Nephron progenitor cell (in vitro differentiated cells): Measurements from ENCODE around the gene MYO1D.
A peak's percentile ranks its signal among the peaks of the same experiment; 100 is the strongest.

Experiments used
- DNase-seq: peaks from one replicate; pipeline ENCODE4 v3.0.0; 2021
- H3K27ac Mint-ChIP-seq: 2 replicates; pipeline ENCODE4 v1.8.0; 2021; ENCODE audit warnings: mild to moderate bottlenecking, moderate library complexity, mixed read lengths
- H3K27me3 Mint-ChIP-seq: 2 replicates; pipeline ENCODE4 v1.8.0; 2021; ENCODE audit warnings: mild to moderate bottlenecking, low read depth, mixed read lengths; ENCODE audit not compliant: poor library complexity
- H3K36me3 Mint-ChIP-seq: 2 replicates; pipeline ENCODE4 v1.8.0; 2021; ENCODE audit warnings: low read depth, mixed read lengths
- H3K4me1 Mint-ChIP-seq: 2 replicates; pipeline ENCODE4 v1.8.0; 2021; ENCODE audit warnings: mixed read lengths
- H3K4me3 Mint-ChIP-seq: 2 replicates; pipeline ENCODE4 v1.8.0; 2021; ENCODE audit warnings: mild to moderate bottlenecking, moderate library complexity, mixed read lengths
- H3K9me3 Mint-ChIP-seq: 2 replicates; pipeline ENCODE4 v1.8.0; 2021; ENCODE audit warnings: mild to moderate bottlenecking, moderate library complexity, mixed read lengths
- CTCF ChIP-seq: fragments of 200-600 bp; sonication (generic); IDR thresholded peaks from 2 replicates; pipeline ENCODE4 v1.5.0; 2021; ENCODE audit warnings: antibody characterized with exemption

MYO1D gene

DNA sequence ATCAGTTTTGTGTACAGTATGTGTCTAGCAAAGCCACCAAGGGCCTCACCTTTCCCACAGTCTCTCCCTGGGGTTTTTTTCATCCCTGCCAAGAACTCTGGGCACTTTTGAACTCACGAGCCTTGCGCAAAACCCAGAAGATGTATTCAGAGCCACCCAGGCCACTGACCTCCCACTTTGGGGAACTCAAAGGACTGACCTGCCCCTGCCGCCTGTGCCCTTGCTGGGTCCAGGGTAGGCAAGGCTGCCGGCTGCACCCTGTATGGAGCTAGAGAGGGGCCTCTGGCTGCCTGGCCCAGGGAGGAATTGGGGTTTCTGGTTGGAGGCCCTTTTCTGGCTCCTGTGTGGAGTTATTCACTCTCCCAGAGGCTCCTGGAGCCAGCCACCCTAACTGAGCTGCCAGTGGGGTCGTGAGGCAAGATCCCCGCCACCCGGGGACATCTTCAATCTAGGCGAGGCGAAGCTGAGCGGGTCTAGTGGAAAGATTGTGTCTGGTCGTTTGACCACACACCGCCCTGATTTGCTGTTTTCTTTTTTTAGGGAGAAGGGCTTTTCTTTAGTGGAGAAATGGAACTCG, 388.2 kb downstream of the MYO1D start:
- H3K4me3 Mint-ChIP-seq = peak overlapping the region; percentile 93
- H3K27ac Mint-ChIP-seq = no peak overlapping the region
- no peaks in the 10 kb centered on the region for H3K9me3 Mint-ChIP-seq
- TF ChIP-seq CTCF = no peak
- H3K27me3 Mint-ChIP-seq = peaks cover 6% of the 10 kb centered on the region
- H3K36me3 Mint-ChIP-seq = peaks cover 11% of the 10 kb centered on the region
- H3K4me1 Mint-ChIP-seq = peaks cover 73% of the 10 kb centered on the region
- DNase-seq = no peak

DNA sequence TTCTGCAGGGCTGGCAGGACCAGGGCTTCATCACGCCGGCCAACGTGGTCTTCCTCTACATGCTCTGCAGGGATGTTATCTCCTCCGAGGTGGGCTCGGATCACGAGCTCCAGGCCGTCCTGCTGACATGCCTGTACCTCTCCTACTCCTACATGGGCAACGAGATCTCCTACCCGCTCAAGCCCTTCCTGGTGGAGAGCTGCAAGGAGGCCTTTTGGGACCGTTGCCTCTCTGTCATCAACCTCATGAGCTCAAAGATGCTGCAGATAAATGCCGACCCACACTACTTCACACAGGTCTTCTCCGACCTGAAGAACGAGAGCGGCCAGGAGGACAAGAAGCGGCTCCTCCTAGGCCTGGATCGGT, 388.8 kb downstream of the MYO1D start:
- no peak for DNase-seq
- Mint-ChIP-seq H3K4me1 (peaks cover 78% of the 10 kb centered on the region), H3K36me3 (peaks cover 11% of the 10 kb centered on the region), H3K4me3 (peak overlapping the region; percentile 93), H3K27ac (no peak overlapping the region), H3K27me3 (peaks cover 6% of the 10 kb centered on the region), H3K9me3 (no peaks in the 10 kb centered on the region)
- TF ChIP-seq CTCF = no peak

- Mint-ChIP-seq H3K36me3 (peaks cover 11% of the 10 kb centered on the region), H3K9me3 (no peaks in the 10 kb centered on the region), H3K4me1 (peaks cover 78% of the 10 kb centered on the region), H3K27ac (peak overlapping the region; percentile 28), H3K27me3 (peaks cover 6% of the 10 kb centered on the region), H3K4me3 (peak overlapping the region; percentile 93)
- peak; percentile 55 for DNase-seq
- TF ChIP-seq CTCF = no peak
Measured at GRCh38 chr17:32487473-32488176, 389.3 kb downstream of the MYO1D start.

GRCh38 chr17:32486701-32487472, 390.0 kb downstream of the MYO1D start, which contains the start of gene CDK5R1:
Gene CDK5R1 (plus strand): TSS chr17:32486993. CDS start chr17:32487621, 628 bp downstream.
- no peak for TF ChIP-seq CTCF
- peaks cover 11% of the 10 kb centered on the region for H3K36me3 Mint-ChIP-seq
- peak within 1 kb of the TSS; percentile 28 for H3K27ac Mint-ChIP-seq
- no peaks in the 10 kb centered on the region for H3K9me3 Mint-ChIP-seq
- H3K4me1 Mint-ChIP-seq = peaks cover 74% of the 10 kb centered on the region
- peak; percentile 90 for DNase-seq
- H3K27me3 Mint-ChIP-seq = peaks cover 6% of the 10 kb centered on the region
- H3K4me3 Mint-ChIP-seq = peak within 1 kb of the TSS; percentile 93

DNA sequence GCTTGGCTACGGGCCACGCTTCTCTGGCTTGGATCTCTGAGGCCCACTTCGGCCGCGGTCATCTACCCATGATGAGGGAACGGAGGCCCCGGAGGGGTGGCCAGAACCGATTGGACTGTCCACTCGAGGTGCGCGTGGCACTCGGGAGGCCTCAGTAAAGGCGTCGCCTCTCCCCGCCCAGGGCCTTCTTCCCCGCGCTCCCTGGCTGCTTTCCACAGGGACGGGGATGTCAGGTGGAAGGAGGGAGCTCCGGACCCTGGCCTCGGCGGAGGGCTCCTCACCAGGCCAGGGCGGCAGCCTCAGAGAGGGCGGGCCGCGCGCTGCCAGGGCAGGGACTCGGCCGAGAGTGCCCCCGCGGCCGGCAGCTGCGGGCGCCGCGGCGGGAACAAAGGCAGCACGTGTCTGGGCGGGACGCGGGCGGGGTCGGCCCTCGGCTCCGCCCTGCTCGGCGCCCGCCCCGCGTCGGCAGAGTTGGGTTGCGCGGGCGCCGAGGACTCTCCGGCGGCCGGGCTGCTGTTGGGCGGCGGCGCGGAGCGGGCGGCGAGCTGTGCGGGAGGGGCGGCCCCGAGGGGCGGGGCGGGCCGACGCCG, 390.7 kb downstream of the MYO1D start:
- Mint-ChIP-seq H3K9me3 (no peaks in the 10 kb centered on the region), H3K27me3 (peaks cover 6% of the 10 kb centered on the region), H3K36me3 (peaks cover 11% of the 10 kb centered on the region), H3K4me3 (peak overlapping the region; percentile 72), H3K4me1 (peaks cover 67% of the 10 kb centered on the region), H3K27ac (no peak overlapping the region)
- no peak for TF ChIP-seq CTCF
- DNase-seq = peak; percentile 78
